ENCODE measurements around the gene MMP25.

- TF ChIP-seq CTCF (IDR thresholded peaks at IDR 0.05) (no peak), POLR2AphosphoS5 (IDR thresholded peaks at IDR 0.05; ENCODE audit: low read depth, low read length) (no peak), REST (IDR thresholded peaks at IDR 0.05; ENCODE audit: insufficient read depth in 1 of 2, low read depth in 2 of 2, low read length in 1 of 2) (no peak), TCF7L2 (IDR thresholded peaks at IDR 0.05; ENCODE audit: low read depth, low read length) (no peak)
These were observed 33.7 kb downstream of the MMP25 start for GRCh38 chr16:3080024-3080423.

Data from Panc1 (cell line).